Measurements from ENCODE around the gene ZNF548. TPM values are rescaled to one million over a fixed set of nuclear protein-coding genes. Genes with fewer than 3 reads are reported as not detected.

The ZNF548 gene
- total RNA-seq, 2 experiments from 2014 or later, result 18.9 to 42.4 TPM

DNA sequence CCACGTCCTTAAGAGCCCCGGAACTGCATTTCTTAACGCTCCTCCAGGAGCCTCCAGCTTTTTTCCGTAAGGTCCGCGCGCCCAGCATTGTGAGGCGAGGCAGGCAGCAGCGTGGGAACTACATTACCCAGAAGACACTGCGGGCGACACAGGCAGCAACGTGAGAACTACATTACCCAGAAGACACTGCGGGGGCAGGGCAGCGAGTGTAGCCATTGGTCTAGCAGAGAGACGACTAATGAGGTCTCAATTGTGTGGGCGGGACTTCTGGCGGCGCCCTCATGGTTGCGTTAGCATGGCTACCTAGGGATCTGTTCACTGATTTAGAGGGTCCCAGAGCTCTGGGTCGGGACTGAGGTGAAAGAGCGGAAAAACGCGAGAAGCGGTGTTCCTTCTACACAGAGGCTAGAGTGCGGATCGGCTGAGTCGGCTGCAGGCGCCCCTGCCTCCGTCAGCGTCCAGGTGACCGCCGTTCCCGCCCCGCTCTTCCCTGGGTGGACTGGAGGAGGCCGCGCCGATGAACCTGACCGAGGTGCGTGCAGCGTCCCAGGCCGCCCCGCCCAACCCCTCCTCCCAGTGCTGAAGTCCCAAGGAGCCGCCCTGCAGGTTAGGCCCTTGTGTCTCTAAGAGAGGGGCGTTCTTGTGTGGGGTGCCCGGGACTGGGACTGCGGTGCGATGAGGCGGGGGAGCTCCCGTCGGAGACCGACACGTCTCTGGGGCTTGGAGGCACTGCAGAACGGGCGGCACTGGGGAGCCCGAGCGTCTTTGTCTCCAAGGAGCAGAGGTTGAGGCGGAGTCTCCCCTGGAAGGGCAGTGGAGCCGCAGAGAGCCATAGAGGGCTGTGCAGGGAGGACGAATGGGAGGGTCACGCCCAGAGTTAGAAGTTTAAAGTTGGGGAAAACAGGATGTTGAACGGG is 45.7 kb downstream of the ZNF548 start, which contains the start of gene ZNF749:
Gene ZNF749 (plus strand): TSS at position 264 of the 917 bp plus-strand sequence. CDS start 254 bp downstream, at position 518.
- TF ChIP-seq EZH2phosphoT487 (IDR thresholded peaks at IDR 0.05; ENCODE audit: borderline replicate concordance, low read depth, low read length), result no peak
- TF ChIP-seq, protein P1, sequence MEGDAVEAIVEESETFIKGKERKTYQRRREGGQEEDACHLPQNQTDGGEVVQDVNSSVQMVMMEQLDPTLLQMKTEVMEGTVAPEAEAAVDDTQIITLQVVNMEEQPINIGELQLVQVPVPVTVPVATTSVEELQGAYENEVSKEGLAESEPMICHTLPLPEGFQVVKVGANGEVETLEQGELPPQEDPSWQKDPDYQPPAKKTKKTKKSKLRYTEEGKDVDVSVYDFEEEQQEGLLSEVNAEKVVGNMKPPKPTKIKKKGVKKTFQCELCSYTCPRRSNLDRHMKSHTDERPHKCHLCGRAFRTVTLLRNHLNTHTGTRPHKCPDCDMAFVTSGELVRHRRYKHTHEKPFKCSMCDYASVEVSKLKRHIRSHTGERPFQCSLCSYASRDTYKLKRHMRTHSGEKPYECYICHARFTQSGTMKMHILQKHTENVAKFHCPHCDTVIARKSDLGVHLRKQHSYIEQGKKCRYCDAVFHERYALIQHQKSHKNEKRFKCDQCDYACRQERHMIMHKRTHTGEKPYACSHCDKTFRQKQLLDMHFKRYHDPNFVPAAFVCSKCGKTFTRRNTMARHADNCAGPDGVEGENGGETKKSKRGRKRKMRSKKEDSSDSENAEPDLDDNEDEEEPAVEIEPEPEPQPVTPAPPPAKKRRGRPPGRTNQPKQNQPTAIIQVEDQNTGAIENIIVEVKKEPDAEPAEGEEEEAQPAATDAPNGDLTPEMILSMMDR (conservative IDR thresholded peaks at IDR 0.05; ENCODE audit: low read length), result no peak
- peak; percentile 98 for DNase-seq (ENCODE audit: low spot score)
- peaks cover 31% of the 10 kb centered on the region for H3K79me2 ChIP-seq (ENCODE audit: insufficient read depth, low read depth, low read length)
- ChIA-PET CTCF (ENCODE audit: unreplicated experiment) (interaction anchor here (0.6 kb wide), 1 partner anchor 51 kb away, joined by 3 read pairs; no protein-coding TSS in a partner anchor), POLR2A (no interaction called here)
- peaks cover 26% of the 10 kb centered on the region; the same call in 1 of the 2 replicates for H3K36me3 ChIP-seq (ENCODE audit: insufficient read depth, low read length)
- H3K4me3 ChIP-seq (ENCODE audit: low read depth, low read length, poor library complexity, severe bottlenecking), result peak within 1 kb of the TSS; percentile 88
- H3K9me2 ChIP-seq (ENCODE audit: insufficient read depth, low read length), result no peaks in the 10 kb centered on the region
- no peak within 1 kb of the TSS for H3K27ac ChIP-seq (ENCODE audit: low read depth, low read length, poor library complexity, severe bottlenecking)
- peaks cover 16% of the 10 kb centered on the region for H3K4me1 ChIP-seq (ENCODE audit: insufficient read depth, low read length, poor library complexity, severe bottlenecking)
- H3K4me2 ChIP-seq (ENCODE audit: low read length), result peak within 1 kb of the TSS; percentile 79
- intact Hi-C loops (cut with micrococcal nuclease; ENCODE audit: unreplicated experiment), result no loop called here
- peak within 1 kb of the TSS; percentile 97 for H2AFZ ChIP-seq (ENCODE audit: low read length)
- no TSS peak for BruUV-seq (replicated peaks)
- no peaks in the 10 kb centered on the region for H3K9me3 ChIP-seq (ENCODE audit: low read length)
- H4K20me1 ChIP-seq (ENCODE audit: insufficient read depth, low read length), result 0 out of 2 replicates have a peak, but pooled peaks cover 6% of the 10 kb centered on the region

DNA sequence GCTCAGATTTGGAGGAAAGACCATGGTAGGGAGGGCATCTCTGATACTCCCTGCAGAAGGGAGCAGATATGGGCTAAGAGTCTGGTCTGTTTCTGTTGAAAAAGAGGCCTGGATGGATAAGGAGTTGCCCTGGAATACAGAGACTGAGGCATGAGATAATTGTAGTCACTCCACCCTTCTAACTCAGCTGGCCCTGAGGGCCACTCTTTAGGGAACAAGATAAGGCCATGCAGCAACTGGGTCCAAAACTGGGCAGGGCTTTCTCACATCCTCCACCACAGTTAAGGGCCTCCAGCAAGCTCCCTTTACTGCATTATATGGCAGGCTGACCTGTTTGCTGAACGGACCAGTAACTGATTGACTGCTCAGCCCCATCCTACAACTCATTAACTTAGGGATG is 46.8 kb downstream of the ZNF548 start:
- peaks cover 26% of the 10 kb centered on the region; the same call in 1 of the 2 replicates for H3K36me3 ChIP-seq (ENCODE audit: insufficient read depth, low read length)
- peak overlapping the region; percentile 72 for H3K4me2 ChIP-seq (ENCODE audit: low read length)
- peaks cover 31% of the 10 kb centered on the region for H3K79me2 ChIP-seq (ENCODE audit: insufficient read depth, low read depth, low read length)
- no peak for DNase-seq (ENCODE audit: low spot score)
- H4K20me1 ChIP-seq (ENCODE audit: insufficient read depth, low read length), result 0 out of 2 replicates have a peak, but pooled peaks cover 6% of the 10 kb centered on the region
- H3K4me1 ChIP-seq (ENCODE audit: insufficient read depth, low read length, poor library complexity, severe bottlenecking), result peaks cover 16% of the 10 kb centered on the region
- ChIA-PET CTCF (ENCODE audit: unreplicated experiment) (no interaction called here), POLR2A (no interaction called here)
- no peak overlapping the region for H2AFZ ChIP-seq (ENCODE audit: low read length)
- H3K4me3 ChIP-seq (ENCODE audit: low read depth, low read length, poor library complexity, severe bottlenecking), result peak overlapping the region; percentile 88
- H3K9me2 ChIP-seq (ENCODE audit: insufficient read depth, low read length), result no peaks in the 10 kb centered on the region
- TSS peak; percentile 55 for BruUV-seq (replicated peaks)
- no peak overlapping the region for H3K27ac ChIP-seq (ENCODE audit: low read depth, low read length, poor library complexity, severe bottlenecking)
- no peak for TF ChIP-seq EZH2phosphoT487 (IDR thresholded peaks at IDR 0.05; ENCODE audit: borderline replicate concordance, low read depth, low read length)
- TF ChIP-seq, protein P1 (conservative IDR thresholded peaks at IDR 0.05; ENCODE audit: low read length), result no peak
- intact Hi-C loops (cut with micrococcal nuclease; ENCODE audit: unreplicated experiment), result no loop called here
- no peaks in the 10 kb centered on the region for H3K9me3 ChIP-seq (ENCODE audit: low read length)

Measured in OCI-LY7 (cell line).